Measurements from ENCODE around the gene OBSL1.
A peak's percentile ranks its signal among the peaks of the same experiment; 100 is the strongest.

Gene OBSL1

GRCh38 chr2:219548990-219549389 lies 22.3 kb downstream of the OBSL1 start:
- no peak for DNase-seq (ENCODE audit: low read depth)

DNA sequence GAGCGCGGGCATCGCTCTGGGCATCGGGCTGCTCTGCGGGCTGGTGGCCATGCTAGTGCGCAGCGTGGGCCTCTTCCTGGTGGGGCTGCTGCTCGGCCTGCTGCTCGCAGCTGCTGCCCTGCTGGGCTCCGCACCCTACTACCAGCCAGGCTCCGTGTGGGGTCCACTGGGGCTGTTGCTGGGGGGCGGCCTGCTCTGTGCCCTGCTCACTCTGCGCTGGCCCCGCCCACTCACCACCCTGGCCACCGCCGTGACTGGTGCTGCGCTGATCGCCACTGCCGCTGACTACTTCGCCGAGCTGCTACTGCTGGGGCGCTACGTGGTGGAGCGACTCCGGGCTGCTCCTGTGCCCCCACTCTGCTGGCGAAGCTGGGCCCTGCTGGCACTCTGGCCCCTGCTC lies 23.7 kb downstream of the OBSL1 start:
- no peak for DNase-seq (ENCODE audit: low read depth)

DNA sequence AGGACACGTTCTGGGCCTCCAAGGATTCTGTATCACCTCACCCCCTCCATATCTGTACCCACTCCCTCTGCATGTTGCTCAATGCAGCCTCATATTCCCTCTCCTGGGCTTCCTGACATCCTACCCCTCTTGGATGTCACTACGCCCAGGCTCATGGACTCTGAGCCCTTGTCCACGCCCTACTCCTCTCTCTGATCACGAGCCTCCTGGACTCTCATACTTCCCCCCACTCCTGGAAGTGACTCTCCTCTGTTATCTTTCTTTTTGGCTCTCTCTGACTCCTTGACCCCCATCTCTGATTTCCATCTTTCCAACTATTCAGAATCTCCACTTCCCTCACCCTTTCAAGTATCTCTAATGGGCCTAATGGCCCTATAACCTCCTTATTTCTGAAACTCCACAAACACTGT lies 25.4 kb downstream of the OBSL1 start:
- DNase-seq (ENCODE audit: low read depth), result no peak

DNA sequence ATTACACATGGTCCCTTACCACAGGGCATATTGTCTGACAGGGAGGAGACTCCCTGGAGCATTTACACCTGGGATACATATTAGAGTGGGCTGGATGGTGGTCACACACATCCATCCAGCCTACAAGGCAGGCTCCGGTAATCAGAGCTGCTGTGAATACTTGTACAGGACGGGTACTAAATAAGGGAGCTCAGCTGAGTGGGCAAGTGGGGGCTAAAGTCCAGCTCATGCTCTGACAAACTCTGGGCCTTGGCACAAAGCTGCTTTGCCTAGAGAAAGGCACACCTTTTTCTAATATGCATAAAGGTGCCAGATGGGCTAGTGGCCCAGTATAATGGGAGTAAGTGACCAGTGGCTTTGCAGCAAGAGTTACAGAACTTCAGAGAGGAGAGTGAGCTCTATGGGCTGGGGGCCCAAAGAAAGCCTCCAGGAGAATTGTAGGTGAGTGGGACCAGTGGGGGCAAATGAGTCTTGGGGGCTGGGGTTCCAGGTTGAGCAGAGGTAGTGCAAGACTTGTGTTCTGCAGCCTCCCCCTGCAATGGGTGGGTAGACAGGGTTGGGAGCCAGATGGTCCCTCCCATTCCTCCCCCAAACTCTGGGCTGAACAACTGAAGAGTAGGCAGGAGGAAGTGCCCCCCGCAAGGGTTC lies 25.9 kb downstream of the OBSL1 start:
- DNase-seq (ENCODE audit: low read depth), result no peak

- DNase-seq (ENCODE audit: low read depth), result no peak
These were observed 26.8 kb downstream of the OBSL1 start for GRCh38 chr2:219544567-219544966.

DNA sequence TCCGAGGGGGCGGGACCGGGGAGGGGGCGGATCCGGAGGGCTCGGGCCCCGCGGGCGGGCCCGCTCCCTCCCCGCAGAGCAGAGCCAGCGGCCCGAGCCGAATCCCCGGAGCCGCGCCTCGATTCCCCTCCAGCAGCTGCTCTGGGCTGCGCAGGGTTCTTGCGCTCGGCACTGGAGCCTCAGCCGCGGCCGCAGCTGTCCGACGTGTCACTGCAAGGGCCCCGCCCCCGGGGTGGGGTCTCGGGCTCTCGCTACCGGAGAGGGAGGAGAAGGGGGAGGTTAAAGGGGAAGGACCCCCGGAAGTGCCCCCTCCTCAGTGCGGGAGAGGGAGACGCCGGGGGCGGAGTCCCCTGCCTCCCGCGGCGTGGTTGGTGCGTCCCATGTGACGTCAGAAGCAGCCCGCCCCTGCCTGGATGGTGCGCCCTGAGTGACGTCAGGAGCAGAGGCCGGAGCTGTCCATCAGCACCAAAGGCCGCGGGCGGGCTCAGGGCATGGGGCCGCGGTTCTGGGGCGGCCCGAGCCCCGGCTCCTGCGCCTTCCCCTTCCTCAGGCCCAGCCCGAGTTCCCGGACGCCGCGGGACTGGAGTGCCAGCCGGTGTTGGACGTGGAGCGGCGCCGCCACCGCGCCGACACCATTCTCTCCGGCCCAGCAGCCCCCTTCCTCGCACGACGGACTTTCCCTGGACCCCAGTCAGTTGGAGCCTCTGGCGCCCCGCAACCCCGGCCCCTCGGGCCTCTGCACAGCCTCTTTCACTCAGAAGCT lies 27.6 kb downstream of the OBSL1 start, which contains the start of the genes CHPF and TMEM198:
CHPF (minus strand) TSS at position 214 of the 763 bp plus-strand sequence. CDS start 271 bp downstream, outside the sequence.
TMEM198 (plus strand) TSS at position 433 of the 763 bp plus-strand sequence. CDS start 700 bp downstream, outside the sequence.
- peak; percentile 80 for DNase-seq (ENCODE audit: low read depth)

GRCh38 chr2:219542931-219543595 lies 28.3 kb downstream of the OBSL1 start:
- no peak for DNase-seq (ENCODE audit: low read depth)

GRCh38 chr2:219541611-219542180 lies 29.6 kb downstream of the OBSL1 start:
- peak; percentile 80 for DNase-seq (ENCODE audit: low read depth)

DNA sequence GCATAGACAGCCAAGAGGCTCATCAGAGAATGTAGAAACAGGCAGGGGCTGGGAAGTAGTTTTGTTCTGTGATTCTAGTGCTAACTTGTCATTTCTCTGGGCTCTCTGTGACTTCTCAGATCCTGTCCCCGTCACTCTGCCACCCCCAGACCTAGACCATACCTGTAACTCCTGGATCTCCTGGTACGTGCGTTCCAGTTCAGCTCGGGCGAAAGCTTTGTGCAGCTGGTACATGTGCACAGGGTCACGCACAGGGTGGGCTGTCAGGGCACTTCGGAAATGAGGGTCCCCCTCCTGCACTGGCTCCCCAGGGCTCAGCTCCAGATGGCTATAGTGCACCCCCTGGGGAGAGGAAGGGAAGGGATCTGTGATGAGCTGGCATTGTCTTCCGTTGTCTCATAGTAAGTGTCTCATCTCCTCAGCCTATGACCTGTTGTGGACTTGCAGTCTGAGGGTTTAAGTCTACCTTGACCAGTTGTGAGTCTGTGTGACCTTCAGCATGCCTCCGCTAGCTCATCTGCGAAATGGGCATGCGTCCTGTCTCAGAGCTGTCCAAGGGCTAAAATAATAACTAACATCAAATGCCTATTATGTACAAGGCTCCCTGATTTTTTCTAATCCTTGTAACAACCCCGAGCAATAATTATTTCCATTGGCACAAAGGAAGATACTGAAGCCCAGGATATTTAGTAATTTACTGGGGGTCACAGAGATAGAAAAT lies 30.4 kb downstream of the OBSL1 start:
- no peak for DNase-seq (ENCODE audit: low read depth)

DNA sequence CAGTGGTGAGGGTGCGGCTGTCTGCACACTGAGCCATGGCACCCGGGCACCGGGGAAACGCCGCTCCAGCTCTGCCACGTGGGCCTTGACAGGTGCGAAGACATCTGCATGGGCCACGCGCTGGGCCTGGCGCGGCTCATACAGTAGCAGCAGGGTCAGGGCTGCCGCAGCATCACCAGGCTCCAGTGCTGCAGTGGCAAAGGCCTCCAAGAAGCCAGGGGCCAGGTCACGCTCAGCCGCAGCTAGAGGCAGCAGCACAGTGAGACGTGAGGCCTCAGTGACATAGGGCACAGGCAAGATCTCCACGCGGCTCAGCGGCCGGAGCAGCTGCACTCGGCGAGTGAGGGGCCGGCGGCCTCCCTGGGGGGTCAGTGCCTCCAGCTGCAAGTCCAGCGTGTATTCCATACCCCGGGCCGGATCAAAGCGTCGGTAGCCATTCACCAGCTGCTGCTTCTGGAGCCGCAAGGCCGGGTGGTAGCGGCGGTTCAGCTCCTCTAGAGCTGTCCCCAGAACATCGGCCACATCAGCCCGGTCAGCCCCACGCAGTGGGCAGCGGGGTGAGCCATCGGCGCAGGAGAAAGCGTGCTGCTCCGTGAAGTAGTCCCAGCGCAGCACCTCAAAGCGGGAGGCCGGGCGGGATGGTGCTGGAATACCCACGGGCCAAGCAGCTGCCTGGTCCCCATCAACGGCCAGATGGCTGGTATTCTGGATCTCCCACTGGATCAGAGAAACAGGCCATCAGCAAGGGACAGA lies 31.2 kb downstream of the OBSL1 start:
- no peak for DNase-seq (ENCODE audit: low read depth)

DNA sequence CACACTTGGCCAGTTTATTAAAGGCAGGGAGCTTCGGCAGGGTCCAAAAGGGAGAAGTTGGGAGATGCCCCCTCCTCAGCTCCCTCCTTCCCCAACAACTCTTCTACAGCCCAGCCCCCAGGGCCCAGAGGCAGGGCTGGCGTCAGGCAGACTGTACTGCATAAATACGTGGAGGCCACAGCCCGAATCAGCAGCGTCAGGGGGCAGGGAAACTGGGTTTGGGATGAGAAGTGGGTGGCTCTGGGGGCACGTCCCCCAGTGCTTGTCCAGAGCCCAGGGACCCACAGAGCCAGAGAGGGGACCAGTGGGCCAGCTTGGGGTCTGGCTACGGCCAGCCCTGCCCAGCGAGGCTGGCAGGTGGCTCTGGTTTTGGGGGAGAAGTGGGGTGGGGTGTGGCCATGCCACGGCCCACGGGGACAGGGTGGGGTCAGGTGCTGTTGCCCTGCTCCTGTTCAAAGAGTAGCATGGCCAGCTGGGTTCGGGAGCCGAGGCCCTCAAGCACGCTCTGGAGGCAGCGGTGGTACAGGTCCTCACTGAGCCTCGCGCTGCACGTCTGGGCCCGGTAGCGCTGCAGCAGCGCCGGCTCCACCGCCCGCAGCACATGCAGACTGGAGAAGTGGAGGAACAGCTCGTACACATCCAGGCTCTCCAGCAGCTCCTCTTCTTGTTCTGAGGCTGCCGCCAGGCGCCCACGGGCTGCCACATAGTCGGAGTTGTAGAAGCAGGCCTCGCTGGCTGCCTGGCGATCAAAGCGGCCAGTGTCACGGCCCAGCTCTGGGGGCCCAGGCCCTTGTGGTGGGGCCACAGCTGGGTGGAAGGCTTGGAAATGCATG lies 32.2 kb downstream of the OBSL1 start:
- no peak for DNase-seq (ENCODE audit: low read depth)

DNA sequence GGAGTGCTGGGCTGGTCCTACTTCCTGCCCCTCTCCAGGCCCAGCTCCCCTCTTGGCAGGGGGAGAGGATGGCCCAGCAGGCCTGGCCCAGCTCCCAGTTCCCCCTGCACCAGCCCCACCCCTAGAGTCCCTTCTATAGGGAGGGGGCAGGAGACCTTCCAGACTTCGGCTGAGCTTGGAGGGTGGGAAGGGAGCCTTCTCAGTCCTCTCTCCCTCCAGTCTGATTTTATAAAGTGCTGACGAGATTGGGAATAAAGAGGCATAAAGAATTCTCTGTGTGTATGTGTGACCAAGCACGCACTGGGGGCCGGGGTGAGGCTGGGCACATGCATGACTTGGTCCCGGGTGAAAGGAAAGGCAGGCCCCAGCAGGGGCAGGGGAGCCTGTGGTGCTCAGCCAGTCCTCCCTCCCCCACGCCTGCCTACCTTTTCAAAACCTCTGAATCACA lies 32.8 kb downstream of the OBSL1 start:
- DNase-seq (ENCODE audit: low read depth), result no peak

DNA sequence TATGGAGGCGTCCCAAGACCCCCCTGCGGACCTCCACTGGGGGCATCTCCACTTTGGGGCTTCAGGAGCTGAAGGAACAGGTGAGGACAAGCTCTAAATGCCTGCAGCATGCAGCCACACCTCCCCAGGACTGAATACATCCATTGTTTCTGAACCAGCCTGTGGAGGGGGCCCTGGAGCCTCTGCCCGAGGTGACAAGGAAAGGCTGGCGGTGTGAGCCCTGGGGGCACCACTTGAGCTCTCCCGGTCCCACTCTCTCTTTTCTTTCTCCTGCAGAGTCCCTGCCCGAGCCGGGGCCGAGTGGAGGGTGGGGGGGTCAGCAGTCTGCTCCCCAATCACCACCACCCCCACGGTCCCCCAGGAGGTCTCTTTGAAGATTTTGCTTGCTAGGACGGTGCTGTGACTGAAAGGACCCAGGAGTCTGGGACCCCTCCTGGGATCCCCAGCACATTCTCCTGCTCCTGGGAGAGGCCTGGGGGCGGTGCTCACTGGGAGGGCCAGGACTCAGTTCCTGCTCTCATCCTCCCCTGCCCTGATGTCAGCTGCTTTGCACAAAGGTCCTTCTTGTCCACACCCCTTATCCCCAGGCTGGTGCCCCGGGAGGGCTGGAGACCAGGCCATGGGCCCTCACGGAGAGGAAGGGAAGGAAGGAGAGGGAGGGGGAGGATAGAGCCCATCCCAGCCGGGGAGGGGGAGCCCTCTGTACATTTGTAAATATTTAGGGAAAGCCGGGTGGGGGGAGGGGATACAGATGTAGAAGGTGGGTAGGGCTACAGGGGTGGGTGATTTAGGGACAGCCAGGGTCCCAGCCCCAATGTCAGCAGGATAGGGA lies 33.5 kb downstream of the OBSL1 start:
- DNase-seq (ENCODE audit: low read depth), result no peak

- no peak for DNase-seq (ENCODE audit: low read depth)
These were observed 34.4 kb downstream of the OBSL1 start for GRCh38 chr2:219536967-219537366.

DNA sequence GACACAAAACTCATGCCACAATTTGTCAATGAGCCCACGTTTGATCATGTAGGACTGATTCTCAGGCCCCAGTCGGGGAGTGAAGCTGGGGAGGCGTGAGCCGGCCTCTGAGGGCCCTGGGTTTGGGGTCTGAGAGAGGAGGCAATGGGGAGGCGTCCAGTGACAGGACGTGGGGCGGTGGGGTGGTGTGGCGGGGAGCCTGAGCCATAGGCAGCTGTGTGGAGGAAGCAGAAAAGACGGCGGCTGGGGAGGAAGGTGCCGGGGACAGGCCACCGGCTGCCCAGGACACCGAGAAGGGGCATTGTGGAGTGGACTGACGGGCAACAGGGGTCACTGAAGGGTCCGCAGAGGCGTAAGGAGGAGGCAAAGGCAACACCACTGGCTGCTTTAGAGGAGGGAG lies 34.9 kb downstream of the OBSL1 start:
- no peak for DNase-seq (ENCODE audit: low read depth)

DNA sequence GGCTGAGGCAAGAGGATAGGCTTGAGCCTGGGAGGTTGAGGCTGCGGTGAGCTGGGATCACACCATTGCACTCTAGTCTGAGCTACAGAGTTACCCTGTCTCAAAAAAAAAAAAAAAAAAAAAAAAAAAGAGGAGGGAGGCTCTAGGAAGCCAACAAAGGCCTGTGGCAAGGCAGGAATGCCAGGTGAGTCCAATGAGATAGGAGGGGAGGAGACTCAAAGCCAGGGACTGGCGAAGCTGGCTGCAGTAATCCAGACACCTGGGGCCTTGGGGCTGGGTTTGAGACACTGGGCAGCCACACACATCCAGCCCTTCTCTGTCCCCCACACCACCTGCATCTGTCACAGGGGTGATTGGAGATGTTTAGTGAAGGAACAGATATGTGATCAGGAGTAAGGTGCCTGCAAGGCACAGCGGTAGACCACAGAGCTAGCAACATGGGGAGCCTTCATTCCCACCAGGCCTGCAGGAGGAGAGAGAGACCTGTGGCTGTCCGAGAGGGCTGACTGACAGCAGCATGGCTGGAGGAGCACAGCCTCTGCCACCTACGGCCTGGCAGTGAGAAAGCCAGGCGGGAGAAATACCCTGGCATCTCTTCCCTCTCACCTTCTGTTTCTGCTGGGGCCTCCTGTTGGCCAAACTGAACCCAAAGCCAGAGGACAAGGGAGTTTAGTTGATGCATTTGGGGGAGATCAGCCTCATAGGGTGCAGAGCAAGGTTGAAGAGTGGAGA lies 37.2 kb downstream of the OBSL1 start:
- DNase-seq (ENCODE audit: low read depth), result no peak

GRCh38 chr2:219532378-219532649 lies 39.0 kb downstream of the OBSL1 start:
- no peak for DNase-seq (ENCODE audit: low read depth)

DNA sequence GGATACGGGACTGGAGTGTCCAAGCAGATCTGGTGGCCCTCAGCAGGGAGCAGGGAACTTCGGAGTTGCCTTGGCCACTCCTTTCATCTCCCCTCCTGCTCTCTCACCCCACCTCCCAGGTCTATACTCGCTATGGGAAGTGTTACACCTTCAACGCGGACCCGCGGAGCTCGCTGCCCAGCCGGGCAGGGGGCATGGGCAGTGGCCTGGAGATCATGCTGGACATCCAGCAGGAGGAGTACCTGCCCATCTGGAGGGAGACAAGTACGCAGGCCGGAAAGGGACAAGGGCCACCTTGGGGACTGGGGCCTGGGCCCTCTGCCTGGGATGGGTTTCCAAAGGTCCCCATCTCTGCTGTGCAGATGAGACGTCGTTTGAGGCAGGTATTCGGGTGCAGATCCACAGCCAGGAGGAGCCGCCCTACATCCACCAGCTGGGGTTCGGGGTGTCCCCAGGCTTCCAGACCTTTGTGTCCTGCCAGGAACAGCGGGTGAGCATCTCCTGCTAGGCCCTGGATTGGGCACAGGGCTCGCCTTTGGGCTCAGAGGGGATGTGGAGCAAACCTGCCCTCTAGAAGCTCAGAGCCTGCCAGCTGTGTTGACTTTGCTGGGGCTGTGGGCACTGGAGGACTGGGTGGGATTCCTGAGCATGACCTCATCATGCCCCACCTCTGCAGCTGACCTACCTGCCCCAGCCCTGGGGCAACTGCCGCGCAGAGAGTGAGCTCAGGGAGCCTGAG lies 39.5 kb downstream of the OBSL1 start:
- DNase-seq (ENCODE audit: low read depth), result no peak

Measured in activated T-cell treated with anti-CD3 and anti-CD28 coated beads for 1 hour (primary cell).